Stimulated activated CD8-positive, alpha-beta memory T cell treated with anti-CD3 and anti-CD28 coated beads, Interleukin-15, amount 100 ng/mL, for 24 hours (primary cell): ENCODE results near the gene ZNF346.

ENCODE experiments used
- DNase-seq: peaks from one replicate; pipeline ENCODE4 v3.0.0-alpha.2; 2020; ENCODE audit warnings: low read depth

The ZNF346 gene

GRCh38 chr5:177117441-177118045 lies 95.0 kb downstream of the ZNF346 start:
- DNase-seq = no peak

GRCh38 chr5:177122566-177122965 lies 100.1 kb downstream of the ZNF346 start:
- DNase-seq = no peak

GRCh38 chr5:177123789-177124485 lies 101.4 kb downstream of the ZNF346 start:
- no peak for DNase-seq

GRCh38 chr5:177124486-177124991 lies 102.0 kb downstream of the ZNF346 start:
- no peak for DNase-seq

- DNase-seq = no peak
Observed at GRCh38 chr5:177126771-177127170, 104.3 kb downstream of the ZNF346 start.

- DNase-seq = no peak
Observed at GRCh38 chr5:177128551-177128981, 106.1 kb downstream of the ZNF346 start.

- no peak for DNase-seq
Observed at GRCh38 chr5:177130211-177131018, 107.9 kb downstream of the ZNF346 start.
